GM18870 (cell line): Measurements from ENCODE around the gene DNAH7.
A peak's percentile ranks its signal among the peaks of the same experiment; 100 is the strongest.
"Not testable (repeated sequence)": the region's sequence is repeated elsewhere in the genome, so short reads cannot be mapped to it uniquely, and the experiment has no call there.

Experiments
- ATAC-seq: cut with Tn5 transposase; IDR thresholded peaks from one replicate; pipeline ENCODE4 v1.9.1; 2021; ENCODE audit warnings: moderate library complexity; ENCODE audit not compliant: unreplicated experiment

Gene DNAH7

DNA sequence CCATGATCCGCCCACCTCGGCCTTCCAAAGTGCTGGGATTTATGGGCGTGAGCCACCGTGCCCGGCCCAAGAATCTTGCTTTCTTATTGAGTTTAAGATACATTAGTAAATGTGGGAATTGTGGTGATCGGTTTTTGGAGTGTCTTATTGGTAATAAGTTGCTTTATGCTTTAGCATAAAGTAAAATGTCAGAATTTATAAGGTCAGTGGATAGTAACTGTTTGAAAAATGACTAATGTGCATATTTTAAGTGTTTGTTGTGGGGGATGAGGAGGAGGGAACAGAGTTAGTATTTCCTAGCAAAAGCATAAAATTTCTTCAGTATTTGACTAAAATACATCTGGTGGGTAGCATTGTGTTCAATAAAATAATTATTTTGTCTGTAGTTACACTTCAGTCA is 334.2 kb downstream of the DNAH7 start:
- ATAC-seq, result no peak

DNA sequence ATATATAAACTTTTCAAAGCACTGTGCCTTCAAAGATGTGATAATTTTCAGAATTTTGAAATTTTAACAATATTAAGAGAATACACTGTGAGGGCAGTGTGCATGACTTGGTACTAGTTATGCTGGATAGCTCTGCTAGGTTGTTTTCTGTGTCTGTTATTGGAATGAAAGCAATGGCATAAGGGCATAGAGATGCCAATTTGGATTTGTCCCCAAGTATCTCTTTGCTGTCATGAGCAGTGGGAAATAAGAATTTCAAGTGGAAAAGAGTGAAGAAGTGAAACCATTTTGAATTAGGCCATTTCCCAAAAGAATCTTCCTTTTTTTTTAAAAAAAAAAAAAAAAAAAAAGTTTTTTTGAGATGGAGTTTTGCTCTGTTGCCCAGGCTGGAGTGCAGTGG is 334.8 kb downstream of the DNAH7 start:
- ATAC-seq, result no peak

DNA sequence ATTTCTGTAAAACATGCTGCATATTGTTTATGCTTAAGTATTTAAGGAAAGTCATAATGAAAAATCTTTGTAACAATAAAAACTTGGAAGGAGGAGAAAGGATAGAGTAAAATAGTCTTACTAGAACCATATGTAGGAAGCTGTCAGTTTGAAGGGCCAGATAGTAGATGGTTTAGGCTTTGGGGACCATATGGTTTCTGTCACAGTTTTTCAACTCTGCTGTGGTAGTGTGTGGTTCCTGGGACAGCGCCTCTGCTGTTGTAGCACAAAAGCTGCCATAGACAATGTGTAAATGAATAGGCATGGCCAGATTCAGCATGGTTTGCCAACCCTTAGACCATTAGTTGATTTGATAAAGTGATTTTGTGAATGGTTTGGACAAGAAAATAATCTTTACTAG is 336.1 kb downstream of the DNAH7 start:
- no peak for ATAC-seq

DNA sequence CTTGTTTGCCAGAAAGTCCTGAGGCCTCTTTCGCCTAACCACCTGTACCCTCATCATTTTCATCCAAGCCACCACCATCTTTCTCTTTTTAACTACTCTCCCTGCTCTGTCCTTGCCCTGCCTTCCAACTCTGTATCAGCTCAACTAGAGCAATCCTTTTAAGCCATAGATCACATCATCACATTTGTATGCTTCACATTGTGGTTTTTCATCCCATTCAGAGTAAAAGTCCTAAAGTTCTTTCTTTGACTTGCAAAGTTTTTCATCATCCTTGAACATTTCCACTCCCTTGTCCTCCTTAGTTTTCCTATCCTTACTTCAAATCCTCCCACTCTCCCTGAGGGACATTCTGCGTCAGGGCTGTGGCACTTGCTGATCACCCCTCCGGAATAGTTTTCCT is 337.7 kb downstream of the DNAH7 start:
- no peak for ATAC-seq

DNA sequence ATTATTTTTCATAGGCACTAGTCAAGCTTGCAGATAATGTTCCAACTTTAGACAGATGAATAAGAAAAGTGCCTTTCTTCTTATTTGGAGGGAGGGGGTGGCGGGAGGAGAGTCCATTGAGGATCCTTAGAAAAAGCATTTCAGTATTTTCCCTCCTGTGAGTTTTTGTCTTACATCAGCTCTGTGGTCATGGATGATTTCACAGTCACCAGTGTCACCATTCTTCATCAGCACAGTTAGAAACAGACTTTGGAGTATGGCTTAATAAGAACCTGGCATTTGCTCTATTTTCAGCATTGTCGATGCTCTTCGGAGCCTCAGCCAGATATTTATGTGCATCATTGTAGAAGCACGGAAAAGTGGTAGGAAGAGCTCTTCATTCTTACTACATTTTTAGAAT is 341.5 kb downstream of the DNAH7 start:
- ATAC-seq, result no peak

DNA sequence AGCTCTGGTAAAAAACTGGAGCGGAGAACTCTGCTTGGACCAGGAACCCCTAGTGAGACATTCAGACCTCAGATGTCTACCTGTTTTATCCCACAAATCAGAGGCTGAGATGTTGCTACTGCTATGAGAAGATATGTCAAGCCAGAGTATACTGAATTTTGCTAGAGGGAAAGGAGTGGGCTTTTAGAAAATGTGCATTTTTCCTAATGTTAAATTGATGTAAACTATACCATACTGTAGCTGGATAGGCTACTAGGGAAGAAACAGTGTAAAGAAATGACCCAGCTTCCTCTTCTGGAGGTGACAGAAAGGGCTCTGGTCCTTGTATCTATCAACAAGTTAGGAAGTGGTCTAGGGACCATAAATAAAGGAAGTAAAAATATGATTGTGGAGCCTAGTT is 346.6 kb downstream of the DNAH7 start:
- ATAC-seq, result no peak

DNA sequence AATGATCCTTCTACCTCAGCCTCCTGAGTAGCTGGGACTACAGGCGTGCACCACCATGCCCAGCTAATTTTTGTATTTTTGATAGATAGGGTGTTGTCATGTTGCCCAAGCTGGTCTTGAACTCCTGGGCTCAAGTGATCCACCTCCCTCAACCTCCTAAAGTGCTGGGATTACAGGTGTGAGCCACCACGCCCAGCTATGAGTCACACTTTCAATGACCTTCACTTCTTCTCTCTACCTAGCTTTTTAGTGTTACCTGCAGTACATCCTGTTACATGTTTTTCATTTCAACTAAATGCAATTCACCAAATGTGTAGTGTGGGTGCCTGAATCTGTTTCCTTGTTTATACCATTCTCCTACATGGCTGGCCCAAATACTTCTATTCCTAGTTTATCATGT is 347.6 kb downstream of the DNAH7 start:
- ATAC-seq, result no peak

DNA sequence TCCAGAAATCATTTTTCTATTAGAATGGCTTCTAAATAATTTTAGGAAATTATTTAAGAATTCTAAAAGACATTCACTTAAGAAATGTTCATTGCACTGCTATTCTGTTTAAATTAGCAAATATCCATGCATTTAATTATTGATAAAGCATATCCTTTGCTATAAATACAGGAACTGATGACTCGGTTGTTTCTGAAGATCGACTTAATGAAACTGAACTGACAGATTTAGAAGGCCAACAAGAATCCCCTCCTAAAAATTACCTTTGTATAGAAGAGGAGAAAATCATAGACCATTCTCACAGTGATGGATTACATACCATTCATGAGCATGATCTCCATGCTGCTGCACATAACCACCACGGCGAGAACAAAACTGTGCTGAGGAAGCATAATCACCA is 352.2 kb downstream of the DNAH7 start:
- no peak for ATAC-seq

DNA sequence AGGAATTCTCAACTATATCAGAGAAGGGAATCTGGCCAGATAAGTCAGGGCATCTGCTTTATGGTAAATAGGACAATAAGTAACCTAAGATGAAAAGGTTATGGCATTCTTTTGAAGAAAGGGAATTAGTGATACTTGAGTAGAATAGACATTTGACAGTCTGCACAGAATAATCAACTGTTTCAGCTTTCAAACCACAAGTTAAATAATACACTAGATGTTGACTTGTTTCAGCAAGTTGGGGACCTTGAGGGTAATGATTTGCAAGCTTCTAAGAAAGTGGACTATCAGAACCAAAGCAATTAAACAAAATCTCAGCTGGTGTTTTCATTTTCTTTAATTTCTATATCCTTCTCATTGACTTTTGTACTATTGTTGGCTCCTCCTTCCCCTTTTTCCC is 357.2 kb downstream of the DNAH7 start:
- ATAC-seq, result peak; percentile 82

DNA sequence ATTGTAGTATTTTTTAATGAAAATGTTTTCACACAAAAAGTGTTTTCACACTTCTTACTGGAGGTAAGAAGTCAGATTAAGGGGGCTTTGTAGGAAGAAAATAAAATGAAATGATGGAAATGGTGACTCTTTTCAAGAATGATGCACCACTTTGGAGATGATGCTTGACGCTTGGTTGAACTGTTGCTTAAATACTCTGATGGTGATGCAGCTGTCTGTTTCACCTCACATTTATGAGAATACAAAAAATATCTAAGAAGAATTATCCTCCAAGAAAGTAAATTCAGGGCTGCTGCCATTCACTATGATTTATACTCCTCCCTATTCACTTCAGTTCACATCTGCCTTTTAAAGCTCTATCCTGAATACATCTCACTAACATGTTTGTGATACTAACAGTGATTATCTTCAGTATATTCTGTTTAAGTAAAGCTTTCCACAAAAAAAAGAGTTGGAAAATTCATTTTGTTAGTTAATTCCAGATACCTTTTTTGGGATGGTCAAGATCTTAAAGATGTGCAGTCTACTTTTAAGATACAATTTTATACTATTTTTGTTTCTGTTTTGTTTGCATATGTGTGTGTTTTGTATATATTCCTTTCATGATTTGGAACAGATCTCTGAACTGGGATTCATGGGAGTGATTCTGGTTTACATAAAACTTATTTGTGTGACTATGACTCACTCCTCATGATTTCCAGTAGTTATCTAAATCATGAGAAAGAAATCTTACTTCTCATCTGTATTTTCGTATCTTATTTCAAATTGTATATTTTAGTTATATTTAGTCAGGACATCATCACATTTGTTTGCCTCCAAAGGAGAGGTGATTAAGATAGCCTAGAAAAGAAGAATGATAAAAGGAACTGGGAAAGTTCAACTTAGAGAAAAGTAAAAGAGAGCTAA is 358.5 kb downstream of the DNAH7 start:
- no peak for ATAC-seq

DNA sequence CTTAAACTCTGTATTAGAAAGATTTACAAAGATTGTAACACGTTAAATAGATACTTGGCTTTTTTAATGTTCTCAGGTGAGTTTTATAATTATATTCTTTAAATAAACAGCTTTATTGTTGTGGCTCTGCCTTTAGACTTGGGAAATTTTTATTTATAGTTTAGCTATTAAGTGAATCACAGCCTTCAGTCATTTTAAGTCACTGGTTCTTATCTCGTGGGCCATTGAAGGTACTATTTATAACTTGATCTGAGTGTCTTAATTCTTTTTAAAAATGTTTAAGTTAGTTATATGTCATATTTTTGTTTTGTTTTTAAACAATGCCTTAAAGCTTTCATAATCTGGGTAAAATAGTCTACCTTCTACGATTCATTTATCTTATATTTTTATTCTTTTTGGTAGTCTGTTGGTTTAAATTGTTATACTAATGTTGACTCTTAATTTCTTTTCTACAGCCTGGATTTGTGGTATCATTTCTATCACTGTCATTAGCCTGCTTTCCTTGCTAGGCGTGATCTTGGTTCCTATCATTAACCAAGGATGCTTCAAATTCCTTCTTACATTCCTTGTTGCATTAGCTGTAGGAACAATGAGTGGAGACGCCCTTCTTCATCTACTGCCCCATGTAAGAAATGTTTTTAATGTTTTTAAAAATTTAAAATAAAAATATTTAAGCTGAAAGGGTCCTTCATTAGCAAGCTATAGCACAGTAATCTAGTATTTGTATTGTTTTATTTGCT is 362.3 kb downstream of the DNAH7 start:
- ATAC-seq, result no peak

DNA sequence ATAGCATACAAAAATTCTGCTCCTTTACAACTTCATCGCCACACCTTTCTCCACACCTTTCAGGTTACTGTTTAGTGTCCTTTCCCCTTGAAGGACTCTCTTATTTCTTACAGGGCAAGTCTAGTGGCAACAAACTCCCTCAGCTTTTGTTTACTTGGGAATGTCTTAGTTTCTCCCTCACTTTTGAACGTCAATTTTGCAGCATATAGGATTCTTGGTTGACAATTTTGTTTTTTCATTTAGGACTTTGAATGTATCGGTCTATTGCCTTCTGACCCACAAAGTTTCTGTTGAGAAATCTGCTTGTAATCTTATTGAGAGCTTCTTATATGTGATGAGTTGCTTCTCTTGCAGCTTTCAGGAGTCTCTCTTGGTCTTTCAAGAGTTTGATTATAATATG is 368.2 kb downstream of the DNAH7 start:
- no peak for ATAC-seq

DNA sequence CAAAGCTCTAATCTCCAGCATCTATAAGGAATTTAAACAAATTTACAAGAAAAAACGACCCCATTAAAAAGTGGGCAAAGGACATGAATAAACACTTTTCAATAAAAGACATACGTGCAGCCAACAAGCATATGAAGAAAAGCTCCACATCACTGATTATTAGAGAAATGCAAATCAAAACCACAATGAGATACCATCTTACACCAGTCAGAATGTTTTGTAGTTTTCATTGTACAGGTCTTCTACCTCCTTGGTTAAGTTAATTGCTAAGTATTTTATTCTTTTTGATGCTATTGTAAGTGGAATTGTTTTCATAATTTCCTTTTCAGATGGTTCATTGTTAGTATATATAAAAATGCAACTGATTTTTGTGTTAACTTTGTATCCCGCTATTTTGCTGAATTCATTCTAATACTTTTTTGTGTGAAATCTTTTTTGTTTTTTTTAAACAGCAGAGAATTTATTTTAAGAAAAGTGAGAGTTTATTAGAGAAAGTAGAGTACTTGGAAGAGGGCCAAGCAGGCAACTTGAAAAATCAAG is 370.9 kb downstream of the DNAH7 start:
- ATAC-seq, result no peak

DNA sequence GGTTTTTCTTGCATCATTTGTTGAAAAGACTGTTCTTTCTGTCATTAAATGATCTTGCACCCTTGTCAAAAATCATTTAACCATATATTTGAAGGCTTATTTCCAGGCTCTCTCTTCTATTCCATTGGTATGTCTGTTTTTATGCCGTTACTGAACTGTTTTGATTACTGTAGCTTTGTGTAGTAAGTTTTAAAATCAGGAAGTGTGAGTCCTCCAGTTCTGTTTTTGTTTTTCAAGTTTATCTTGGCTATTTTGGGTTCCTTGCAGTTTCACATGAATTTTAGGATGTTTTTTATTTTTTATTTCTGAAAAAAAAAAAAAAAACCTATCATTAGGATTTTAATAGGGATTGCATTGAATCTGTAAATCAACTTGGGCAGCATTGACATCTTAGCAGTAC is 372.6 kb downstream of the DNAH7 start:
- no peak for ATAC-seq

DNA sequence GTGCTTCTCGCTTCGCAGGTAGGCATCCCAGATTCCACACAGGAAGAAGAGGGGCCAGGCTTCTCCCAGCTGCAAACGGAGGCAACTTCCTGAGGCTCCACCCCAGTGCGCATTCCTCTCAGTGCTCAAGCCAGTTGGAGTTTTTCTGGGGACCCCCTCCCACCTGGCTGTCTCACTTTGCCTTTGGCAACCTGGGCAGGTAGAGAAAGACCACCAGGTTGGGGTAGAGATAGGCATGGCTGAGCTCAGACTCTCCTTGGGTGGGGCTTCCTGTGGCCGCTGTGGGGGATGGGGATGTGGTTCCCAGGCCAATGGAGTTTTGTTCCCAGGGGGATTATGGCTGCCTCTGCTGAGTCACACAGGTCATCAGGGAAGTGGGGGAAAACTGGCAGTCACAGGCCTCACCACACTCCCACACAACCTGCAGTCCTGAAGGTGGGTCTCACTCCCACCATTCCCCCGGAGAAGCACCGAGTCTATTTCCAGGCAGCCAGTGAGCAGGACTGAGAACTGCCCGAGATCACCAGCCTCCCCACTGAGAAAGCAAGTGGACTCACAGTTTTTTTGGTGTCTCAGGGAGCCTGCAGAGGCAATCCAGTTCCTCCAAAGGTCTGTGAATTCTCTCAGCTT is 373.5 kb downstream of the DNAH7 start:
- no peak for ATAC-seq

DNA sequence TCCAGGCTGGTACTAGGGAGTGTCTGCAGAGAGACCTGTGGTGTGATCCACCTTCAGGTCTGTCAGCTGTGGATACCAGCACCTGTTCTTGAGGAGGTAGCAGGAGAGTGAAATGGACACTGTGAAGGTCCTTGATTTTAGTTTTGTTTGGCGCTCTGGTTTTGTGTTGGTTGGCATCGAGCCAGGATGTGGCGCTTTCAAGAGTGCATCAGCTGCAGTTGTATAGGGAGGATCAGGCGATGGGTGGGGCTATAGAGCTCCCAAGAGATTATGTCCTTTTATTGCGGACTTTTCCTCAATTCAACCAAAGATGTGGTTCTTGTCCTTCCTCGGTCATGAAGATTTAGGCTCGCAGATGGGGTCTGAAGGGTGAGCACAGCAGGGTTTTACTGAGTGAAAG is 374.1 kb downstream of the DNAH7 start:
- ATAC-seq, result no peak

DNA sequence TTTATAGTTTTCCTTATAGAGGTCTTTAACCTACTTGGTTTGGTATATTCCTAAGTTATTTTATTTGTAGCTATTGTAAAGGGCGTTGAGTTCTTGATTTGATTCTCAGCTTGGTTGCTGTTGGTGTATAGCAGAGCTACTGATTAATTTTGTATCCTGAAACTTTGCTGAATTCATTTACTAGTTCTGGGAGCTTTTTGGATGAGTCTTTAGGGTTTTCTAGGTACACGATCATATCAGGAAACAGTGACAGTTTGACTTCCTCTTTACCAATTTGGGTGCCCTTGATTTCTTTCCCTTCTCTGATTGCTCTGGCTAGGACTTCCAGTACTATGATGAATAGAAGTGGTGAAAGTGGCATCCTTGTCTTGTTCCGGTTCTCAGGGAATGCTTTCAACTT is 376.1 kb downstream of the DNAH7 start:
- ATAC-seq, result not testable (repeated sequence)
